ENCODE results near the gene SLC22A2.

GRCh38 chr6:160258346-160259142 is at the start of gene SLC22A2:
- TF ChIP-seq ZBTB17 (tag by site-specific recombination; IDR thresholded peaks at IDR 0.05) (no peak), ZNF274 (IDR thresholded peaks at IDR 0.05; ENCODE audit: low read length) (no peak), ZNF274 (tag by site-specific recombination; IDR thresholded peaks at IDR 0.05; ENCODE audit: borderline replicate concordance) (no peak), ZNF549 (tag by site-specific recombination; IDR thresholded peaks at IDR 0.05) (no peak), ZNF776 (tag by site-specific recombination; IDR thresholded peaks at IDR 0.05; ENCODE audit: borderline replicate concordance) (no peak), SETDB1 (IDR thresholded peaks at IDR 0.05; ENCODE audit: insufficient read length, low read length) (no peak), ZNF777 (tag by site-specific recombination; IDR thresholded peaks at IDR 0.05; ENCODE audit: borderline replicate concordance) (no peak), ZNF133 (tag by site-specific recombination; IDR thresholded peaks at IDR 0.05) (no peak), ZBTB1 (tag by site-specific recombination; IDR thresholded peaks at IDR 0.05) (no peak), ZFP69B (tag by site-specific recombination; IDR thresholded peaks at IDR 0.05) (no peak), KLF10 (tag by site-specific recombination; IDR thresholded peaks at IDR 0.05) (no peak), ZBTB8A (tag by site-specific recombination; IDR thresholded peaks at IDR 0.05) (no peak)
- TF ChIP-seq, protein P1, sequence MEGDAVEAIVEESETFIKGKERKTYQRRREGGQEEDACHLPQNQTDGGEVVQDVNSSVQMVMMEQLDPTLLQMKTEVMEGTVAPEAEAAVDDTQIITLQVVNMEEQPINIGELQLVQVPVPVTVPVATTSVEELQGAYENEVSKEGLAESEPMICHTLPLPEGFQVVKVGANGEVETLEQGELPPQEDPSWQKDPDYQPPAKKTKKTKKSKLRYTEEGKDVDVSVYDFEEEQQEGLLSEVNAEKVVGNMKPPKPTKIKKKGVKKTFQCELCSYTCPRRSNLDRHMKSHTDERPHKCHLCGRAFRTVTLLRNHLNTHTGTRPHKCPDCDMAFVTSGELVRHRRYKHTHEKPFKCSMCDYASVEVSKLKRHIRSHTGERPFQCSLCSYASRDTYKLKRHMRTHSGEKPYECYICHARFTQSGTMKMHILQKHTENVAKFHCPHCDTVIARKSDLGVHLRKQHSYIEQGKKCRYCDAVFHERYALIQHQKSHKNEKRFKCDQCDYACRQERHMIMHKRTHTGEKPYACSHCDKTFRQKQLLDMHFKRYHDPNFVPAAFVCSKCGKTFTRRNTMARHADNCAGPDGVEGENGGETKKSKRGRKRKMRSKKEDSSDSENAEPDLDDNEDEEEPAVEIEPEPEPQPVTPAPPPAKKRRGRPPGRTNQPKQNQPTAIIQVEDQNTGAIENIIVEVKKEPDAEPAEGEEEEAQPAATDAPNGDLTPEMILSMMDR (tag by site-specific recombination; IDR thresholded peaks at IDR 0.05): no peak
- TF ChIP-seq, protein P2, sequence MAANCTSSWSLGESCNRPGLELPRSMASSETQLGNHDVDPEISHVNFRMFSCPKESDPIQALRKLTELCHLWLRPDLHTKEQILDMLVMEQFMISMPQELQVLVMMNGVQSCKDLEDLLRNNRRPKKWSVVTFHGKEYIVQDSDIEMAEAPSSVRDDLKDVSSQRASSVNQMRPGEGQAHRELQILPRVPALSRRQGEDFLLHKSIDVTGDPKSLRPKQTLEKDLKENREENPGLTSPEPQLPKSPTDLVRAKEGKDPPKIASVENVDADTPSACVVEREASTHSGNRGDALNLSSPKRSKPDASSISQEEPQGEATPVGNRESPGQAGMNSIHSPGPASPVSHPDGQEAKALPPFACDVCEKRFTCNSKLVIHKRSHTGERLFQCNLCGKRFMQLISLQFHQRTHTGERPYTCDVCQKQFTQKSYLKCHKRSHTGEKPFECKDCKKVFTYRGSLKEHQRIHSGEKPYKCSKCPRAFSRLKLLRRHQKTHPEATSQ (tag by site-specific recombination; IDR thresholded peaks at IDR 0.05): no peak
